ENCODE data around the gene GRK5. TPM values are rescaled to one million over a fixed set of nuclear protein-coding genes. Genes with fewer than 3 reads are reported as not detected.

Gene GRK5
- total RNA-seq, 1 experiment from 2014 or later, result 4.8 TPM

GRCh38 chr10:119286983-119287633 is 79.7 kb downstream of the GRK5 start:
- no TSS peak for BruUV-seq (replicated peaks)
- Histone ChIP-seq H3K27me3 (ENCODE audit: insufficient read depth, low read depth) (no peaks in the 10 kb centered on the region), H3K4me3 (no peak overlapping the region), H2AFZ (no peak overlapping the region), H3K9me2 (ENCODE audit: insufficient read depth) (no peaks in the 10 kb centered on the region), H3K36me3 (ENCODE audit: low read depth) (no peaks in the 10 kb centered on the region), H3K27ac (no peak overlapping the region), H3F3A (ENCODE audit: insufficient read depth, low read depth) (peaks cover 16% of the 10 kb centered on the region), H3K9me3 (ENCODE audit: insufficient read depth, low read depth) (no peaks in the 10 kb centered on the region), H3K4me1 (replicated peaks; ENCODE audit: insufficient read depth) (peaks cover 28% of the 10 kb centered on the region), H3K4me2 (no peak overlapping the region), H4K20me1 (ENCODE audit: insufficient read depth) (no peaks in the 10 kb centered on the region), H3K79me2 (ENCODE audit: low read depth) (no peaks in the 10 kb centered on the region)
- ChIA-PET POLR2A (ENCODE audit: unreplicated experiment) (no interaction called here), CTCF (no interaction called here)
- intact Hi-C loops (cut with micrococcal nuclease; ENCODE audit: unreplicated experiment), result no loop called here
- TF ChIP-seq CTCF (conservative IDR thresholded peaks at IDR 0.05), result no peak
- no peak for TF ChIP-seq EZH2 (IDR thresholded peaks at IDR 0.05; ENCODE audit: low read depth)
- no peak for DNase-seq

GRCh38 chr10:119288574-119289001 is 81.2 kb downstream of the GRK5 start:
- DNase-seq, result no peak
- Histone ChIP-seq H3K27ac (no peak overlapping the region), H3K36me3 (ENCODE audit: low read depth) (no peaks in the 10 kb centered on the region), H3K4me2 (no peak overlapping the region), H2AFZ (no peak overlapping the region), H3K27me3 (ENCODE audit: insufficient read depth, low read depth) (no peaks in the 10 kb centered on the region), H3K4me3 (no peak overlapping the region), H4K20me1 (ENCODE audit: insufficient read depth) (no peaks in the 10 kb centered on the region), H3K4me1 (replicated peaks; ENCODE audit: insufficient read depth) (peaks cover 28% of the 10 kb centered on the region), H3K9me2 (ENCODE audit: insufficient read depth) (no peaks in the 10 kb centered on the region), H3K79me2 (ENCODE audit: low read depth) (no peaks in the 10 kb centered on the region), H3K9me3 (ENCODE audit: insufficient read depth, low read depth) (no peaks in the 10 kb centered on the region), H3F3A (ENCODE audit: insufficient read depth, low read depth) (peaks cover 16% of the 10 kb centered on the region)
- BruUV-seq (replicated peaks), result no TSS peak
- ChIA-PET POLR2A (ENCODE audit: unreplicated experiment) (no interaction called here), CTCF (no interaction called here)
- TF ChIP-seq CTCF (conservative IDR thresholded peaks at IDR 0.05) (no peak), EZH2 (IDR thresholded peaks at IDR 0.05; ENCODE audit: low read depth) (no peak)
- intact Hi-C loops (cut with micrococcal nuclease; ENCODE audit: unreplicated experiment), result no loop called here

GRCh38 chr10:119289227-119289920 is 82.0 kb downstream of the GRK5 start:
- no peak for DNase-seq
- Histone ChIP-seq H2AFZ (no peak overlapping the region), H3K9me2 (ENCODE audit: insufficient read depth) (no peaks in the 10 kb centered on the region), H3K36me3 (ENCODE audit: low read depth) (no peaks in the 10 kb centered on the region), H3K4me3 (no peak overlapping the region), H4K20me1 (ENCODE audit: insufficient read depth) (no peaks in the 10 kb centered on the region), H3F3A (ENCODE audit: insufficient read depth, low read depth) (peaks cover 16% of the 10 kb centered on the region), H3K79me2 (ENCODE audit: low read depth) (no peaks in the 10 kb centered on the region), H3K4me2 (peak overlapping the region; percentile 51; the same call in 1 of the 2 replicates), H3K9me3 (ENCODE audit: insufficient read depth, low read depth) (no peaks in the 10 kb centered on the region), H3K27ac (peak overlapping the region; percentile 73), H3K4me1 (replicated peaks; ENCODE audit: insufficient read depth) (peaks cover 28% of the 10 kb centered on the region), H3K27me3 (ENCODE audit: insufficient read depth, low read depth) (no peaks in the 10 kb centered on the region)
- CTCF ChIA-PET, result interaction anchor here (0.7 to 0.8 kb wide), 2 partner anchors 16 to 34 kb away, joined by 3 read pairs; no protein-coding TSS in a partner anchor
- intact Hi-C loops (cut with micrococcal nuclease; ENCODE audit: unreplicated experiment), result no loop called here
- POLR2A ChIA-PET (ENCODE audit: unreplicated experiment), result interaction anchor here (0.6 kb wide), 2 partner anchors 12 to 17 kb away, joined by 3 to 26 read pairs; no protein-coding TSS in a partner anchor
- BruUV-seq (replicated peaks), result no TSS peak
- no peak for TF ChIP-seq CTCF (conservative IDR thresholded peaks at IDR 0.05)
- no peak for TF ChIP-seq EZH2 (IDR thresholded peaks at IDR 0.05; ENCODE audit: low read depth)

All from PC-9 (cell line).